ENCODE results near the gene ARHGAP45. TPM values are rescaled to one million over a fixed set of nuclear protein-coding genes. Genes with fewer than 3 reads are reported as not detected.
"Not testable (repeated sequence)": the region's sequence is repeated elsewhere in the genome, so short reads cannot be mapped to it uniquely, and the experiment has no call there.

The ARHGAP45 gene
- total and polyA plus RNA-seq, 12 donors: 1.6 to 75.4 (median 30.9) TPM

GRCh38 chr19:1113986-1114483, 47.1 kb downstream of the ARHGAP45 start:
- Histone ChIP-seq H3K4me1 (replicated peaks in 1 of 2) (peaks cover 31 to 32% of the 10 kb centered on the region in 2 donors), H3K9me3 (replicated peaks in 1 of 3) (no peaks in the 10 kb centered on the region), H3K4me3 (no peak overlapping the region), H3K27me3 (no peaks in the 10 kb centered on the region), H3K27ac (peak overlapping the region; percentile 61 to 96 (median 84)), H3K36me3 (replicated peaks in 1 of 2) (peaks cover 0 to 91% of the 10 kb centered on the region in 2 donors)
- WGBS, 4 donors: 87 to 93% (median 91%) methylated on average over 23 to 25 of the region's 25 CpGs
- intact Hi-C loops (cut with DNase I): loop anchor here in 1 of 2 donors (5.0 kb wide), 1 partner anchor 78 kb away; no protein-coding TSS in a partner anchor
- peak in 1 of 7 donors; percentile 45 for DNase-seq
- TF ChIP-seq POLR2A (IDR thresholded peaks at IDR 0.05): peak in 1 of 2 donors; percentile 11
- TF ChIP-seq CTCF (IDR thresholded peaks at IDR 0.05): no peak

GRCh38 chr19:1114728-1115127, 47.8 kb downstream of the ARHGAP45 start:
- peaks cover 0 to 92% of the 10 kb centered on the region in 2 donors for H3K36me3 ChIP-seq (replicated peaks in 1 of 2)
- not testable (repeated sequence) for H3K27ac ChIP-seq

GRCh38 chr19:1115646-1116420, 48.9 kb downstream of the ARHGAP45 start:
- no peaks in the 10 kb centered on the region for H3K9me3 ChIP-seq (replicated peaks in 1 of 3)
- DNase-seq: no peak
- no peaks in the 10 kb centered on the region for H3K27me3 ChIP-seq
- 84 to 91% (median 90%) methylated on average over 11 to 35 of the region's 35 CpGs for WGBS, 4 donors
- peaks cover 0 to 94% of the 10 kb centered on the region in 2 donors for H3K36me3 ChIP-seq (replicated peaks in 1 of 2)
- H3K27ac ChIP-seq: no peak overlapping the region
- H3K4me1 ChIP-seq (replicated peaks in 1 of 2): peaks cover 26 to 30% of the 10 kb centered on the region in 2 donors
- no peak overlapping the region for H3K4me3 ChIP-seq
- intact Hi-C loops (cut with DNase I): no loop called here
- TF ChIP-seq CTCF (IDR thresholded peaks at IDR 0.05) (no peak), POLR2A (IDR thresholded peaks at IDR 0.05) (no peak)

More at GRCh38 chr19:1114728-1115127, 47.8 kb downstream of the ARHGAP45 start:
- H3K27me3 ChIP-seq; H3K9me3 ChIP-seq (replicated peaks in 1 of 3); DNase-seq; H3K4me3 ChIP-seq: not testable (repeated sequence)
- 94 to 95% (median 94%) methylated on average over 9 of the region's 9 CpGs for WGBS, 4 donors
- intact Hi-C loops (cut with DNase I): loop anchor here in 1 of 2 donors (5.0 kb wide), 1 partner anchor 78 kb away; no protein-coding TSS in a partner anchor
- H3K4me1 ChIP-seq (replicated peaks in 1 of 2): peaks cover 31 to 32% of the 10 kb centered on the region in 2 donors

- TF ChIP-seq CTCF (IDR thresholded peaks at IDR 0.05): no peak
- TF ChIP-seq POLR2A (IDR thresholded peaks at IDR 0.05): no peak
These were observed 50.0 kb downstream of the ARHGAP45 start for GRCh38 chr19:1116726-1117581.

More at GRCh38 chr19:1116726-1117581, 50.0 kb downstream of the ARHGAP45 start:
- DNase-seq: peak in 1 of 7 donors; percentile 25
- 89 to 92% (median 90%) methylated on average over 18 to 52 of the region's 52 CpGs for WGBS, 4 donors
- Histone ChIP-seq H3K27ac (no peak overlapping the region), H3K4me1 (replicated peaks in 1 of 2) (peaks cover 15 to 23% of the 10 kb centered on the region in 2 donors), H3K4me3 (no peak overlapping the region), H3K27me3 (no peaks in the 10 kb centered on the region), H3K36me3 (replicated peaks in 1 of 2) (peaks cover 0 to 98% of the 10 kb centered on the region in 2 donors), H3K9me3 (replicated peaks in 1 of 3) (no peaks in the 10 kb centered on the region)
- intact Hi-C loops (cut with DNase I): no loop called here
